ENCODE results near the gene PCGF1. TPM values are rescaled to one million over a fixed set of nuclear protein-coding genes. Genes with fewer than 3 reads are reported as not detected.

Gene PCGF1
- total and polyA plus RNA-seq, 2 of the 13 experiments (the other 11 are each of a cell fraction or from before 2014, with no cell fraction given) = 20.4 to 22.6 TPM

- TF ChIP-seq CHD4 (IDR thresholded peaks at IDR 0.05; ENCODE audit: borderline replicate concordance, low read length) (no peak), SIX4 (CRISPR knock-in tag; IDR thresholded peaks at IDR 0.05) (no peak), ZNF615 (CRISPR knock-in tag; IDR thresholded peaks at IDR 0.05; ENCODE audit: borderline replicate concordance) (peak; percentile 92; the same call in 1 of the 2 replicates), ZNF713 (CRISPR knock-in tag; IDR thresholded peaks at IDR 0.05) (no peak), ZMYM2 (CRISPR knock-in tag; IDR thresholded peaks at IDR 0.05) (0 out of 2 replicates have a peak, but pooled peaks have one; percentile 20), MED1 (CRISPR knock-in tag; IDR thresholded peaks at IDR 0.05) (peak; percentile 83), SOX13 (IDR thresholded peaks at IDR 0.05) (no peak), SOX13 (CRISPR knock-in tag; conservative IDR thresholded peaks at IDR 0.05 in 1 of 2, IDR thresholded peaks at IDR 0.05 in 1 of 2) (peak in 1 of 2 experiments; percentile 32; a peak in 2 of 4 replicates), ZBTB21 (CRISPR knock-in tag; IDR thresholded peaks at IDR 0.05) (no peak; the same call in 1 of the 2 replicates), ZBED4 (CRISPR knock-in tag; IDR thresholded peaks at IDR 0.05; ENCODE audit: borderline replicate concordance) (peak; percentile 86; the same call in 1 of the 2 replicates), ZNF83 (CRISPR knock-in tag; IDR thresholded peaks at IDR 0.05; ENCODE audit: borderline replicate concordance) (0 out of 2 replicates have a peak, but pooled peaks have one; percentile 26), ATM (IDR thresholded peaks at IDR 0.05; ENCODE audit: borderline replicate concordance) (no peak), ZNF691 (CRISPR knock-in tag; IDR thresholded peaks at IDR 0.05; ENCODE audit: borderline replicate concordance, low read depth) (peak; percentile 68), SKIL (CRISPR knock-in tag; IDR thresholded peaks at IDR 0.05; ENCODE audit: borderline replicate concordance) (no peak), ZFY (CRISPR knock-in tag; IDR thresholded peaks at IDR 0.05) (peak; percentile 83)
Measured at GRCh38 chr2:74529357-74530238, 22.1 kb upstream of the PCGF1 start, which contains the start of the genes AUP1 and HTRA2 (continued).
